Large intestine (tissue), 3 donors: ENCODE measurements around the gene RAD51C. TPM values are rescaled to one million over a fixed set of nuclear protein-coding genes. Genes with fewer than 3 reads are reported as not detected.
"Not testable (repeated sequence)": the region's sequence is repeated elsewhere in the genome, so short reads cannot be mapped to it uniquely, and the experiment has no call there.

ENCODE experiments used
- DNase-seq, 2 donors: peaks; one replicate each; pipeline versions ENCODE4 v3.0.0 to v3.0.0-alpha.2; 2013
- H3K27ac ChIP-seq: one replicate; pipeline ENCODE4 v1.5.1; 2013; ENCODE audit warnings: low read length
- H3K27me3 ChIP-seq: 2 replicates; pipeline ENCODE4 v1.6.1; 2013; ENCODE audit warnings: low read length; ENCODE audit not compliant: control insufficient read depth, insufficient read depth
- H3K36me3 ChIP-seq: 2 replicates; pipeline ENCODE4 v1.6.1; 2013; ENCODE audit warnings: low read length; ENCODE audit not compliant: control insufficient read depth, insufficient read depth
- H3K4me1 ChIP-seq: one replicate; pipeline ENCODE4 v1.6.1; 2013; ENCODE audit warnings: low read length; ENCODE audit not compliant: control insufficient read depth, insufficient read depth
- H3K4me3 ChIP-seq: one replicate; pipeline ENCODE4 v1.5.1; 2013; ENCODE audit warnings: low read length
- H3K9me3 ChIP-seq: one replicate; pipeline ENCODE4 v1.6.1; 2013; ENCODE audit warnings: mild to moderate bottlenecking, low read depth, low read length, moderate library complexity; ENCODE audit not compliant: control insufficient read depth
- WGBS: methylation state at CpG from one replicate; pipeline ENCODE4 v1.1.5; 2013; ENCODE audit warnings: low lambda C conversion rate; ENCODE audit not compliant: insufficient coverage; 5-methylcytosine and 5-hydroxymethylcytosine counted together
- polyA plus RNA-seq: library from polyadenylated mRNA; unstranded; fragments of 120-200 nt; gene quantifications from one replicate; pipeline ENCODE4 v1.2.1, GENCODE V29; 2013

The RAD51C gene
- polyA plus RNA-seq, 1 donor = 20.7 TPM

GRCh38 chr17:58758890-58759289 is 66.5 kb downstream of the RAD51C start:
- DNase-seq = no peak
- Histone ChIP-seq H3K4me1 (peaks cover 6% of the 10 kb centered on the region), H3K9me3 (peaks cover 4% of the 10 kb centered on the region), H3K27me3 (peaks cover 50% of the 10 kb centered on the region), H3K36me3 (no peaks in the 10 kb centered on the region), H3K27ac (no peak overlapping the region), H3K4me3 (no peak overlapping the region)
- WGBS = no CpG with 5 or more reads among the region's 8 CpGs

- Histone ChIP-seq H3K27ac (no peak overlapping the region), H3K36me3 (no peaks in the 10 kb centered on the region), H3K4me3 (no peak overlapping the region), H3K27me3 (peaks cover 50% of the 10 kb centered on the region), H3K4me1 (peaks cover 6% of the 10 kb centered on the region), H3K9me3 (peaks cover 4% of the 10 kb centered on the region)
- 90% methylated on average over 2 of the region's 2 CpGs for WGBS
- no peak for DNase-seq
Measured at GRCh38 chr17:58759522-58759921, 67.1 kb downstream of the RAD51C start.

- peaks cover 4% of the 10 kb centered on the region for H3K9me3 ChIP-seq
- H3K4me1 ChIP-seq = peaks cover 6% of the 10 kb centered on the region
- no peak overlapping the region for H3K27ac ChIP-seq
- no peaks in the 10 kb centered on the region for H3K36me3 ChIP-seq
- peaks cover 50% of the 10 kb centered on the region for H3K27me3 ChIP-seq
- WGBS = 66% methylated on average over 2 of the region's 2 CpGs
- no peak for DNase-seq
- H3K4me3 ChIP-seq = no peak overlapping the region
Measured at GRCh38 chr17:58760248-58760647, 67.8 kb downstream of the RAD51C start.

- DNase-seq = no peak
- Histone ChIP-seq H3K36me3 (no peaks in the 10 kb centered on the region), H3K9me3 (no peaks in the 10 kb centered on the region), H3K27ac (no peak overlapping the region), H3K4me1 (no peaks in the 10 kb centered on the region), H3K27me3 (peaks cover 23% of the 10 kb centered on the region), H3K4me3 (no peak overlapping the region)
- no CpG with 5 or more reads among the region's 1 CpG for whole genome bisulfite sequencing
Measured at GRCh38 chr17:58763263-58763662, 70.9 kb downstream of the RAD51C start.

GRCh38 chr17:58764373-58764772 is 72.0 kb downstream of the RAD51C start:
- no peak overlapping the region for H3K4me3 ChIP-seq
- H3K36me3 ChIP-seq = no peaks in the 10 kb centered on the region
- no peak for DNase-seq
- no peaks in the 10 kb centered on the region for H3K9me3 ChIP-seq
- no peaks in the 10 kb centered on the region for H3K4me1 ChIP-seq
- WGBS = no CpG with 5 or more reads among the region's 5 CpGs
- no peak overlapping the region for H3K27ac ChIP-seq
- peaks cover 16% of the 10 kb centered on the region for H3K27me3 ChIP-seq

GRCh38 chr17:58778482-58778881 is 86.1 kb downstream of the RAD51C start:
- DNase-seq, H3K4me1 ChIP-seq, H3K27ac ChIP-seq, H3K4me3 ChIP-seq, H3K36me3 ChIP-seq, H3K9me3 ChIP-seq, H3K27me3 ChIP-seq: not testable (repeated sequence)
- no CpG with 5 or more reads among the region's 5 CpGs for WGBS

- WGBS = no CpG with 5 or more reads among the region's 1 CpG
- no peak for DNase-seq
- no peaks in the 10 kb centered on the region for H3K36me3 ChIP-seq
- H3K4me1 ChIP-seq = no peaks in the 10 kb centered on the region
- H3K27ac ChIP-seq = no peak overlapping the region
- no peaks in the 10 kb centered on the region for H3K9me3 ChIP-seq
- H3K4me3 ChIP-seq = no peak overlapping the region
- H3K27me3 ChIP-seq = no peaks in the 10 kb centered on the region
Measured at GRCh38 chr17:58779446-58779845, 87.0 kb downstream of the RAD51C start.

GRCh38 chr17:58783380-58783779 is 91.0 kb downstream of the RAD51C start:
- H3K27ac ChIP-seq = no peak overlapping the region
- WGBS = 80% methylated on average over 1 of the region's 4 CpGs
- no peaks in the 10 kb centered on the region for H3K9me3 ChIP-seq
- DNase-seq = no peak
- no peak overlapping the region for H3K4me3 ChIP-seq
- no peaks in the 10 kb centered on the region for H3K27me3 ChIP-seq
- no peaks in the 10 kb centered on the region for H3K36me3 ChIP-seq
- H3K4me1 ChIP-seq = no peaks in the 10 kb centered on the region

GRCh38 chr17:58785097-58785496 is 92.7 kb downstream of the RAD51C start:
- Histone ChIP-seq H3K36me3 (no peaks in the 10 kb centered on the region), H3K4me1 (no peaks in the 10 kb centered on the region), H3K27ac (no peak overlapping the region), H3K4me3 (no peak overlapping the region), H3K9me3 (no peaks in the 10 kb centered on the region), H3K27me3 (no peaks in the 10 kb centered on the region)
- no peak for DNase-seq
- WGBS = no CpG with 5 or more reads among the region's 1 CpG

Other genes with a start within 250 kb of the RAD51C start
- 0.07 TPM for gene HSF5, start 204.2 kb upstream of the RAD51C start, polyA plus RNA-seq
- gene MTMR4, start 178.0 kb upstream of the RAD51C start, polyA plus RNA-seq = 70.3 TPM
- gene TEX14, start 557 bp upstream of the RAD51C start, polyA plus RNA-seq = 0.33 TPM
- 1.2 TPM for gene PPM1E, start 63.3 kb downstream of the RAD51C start, polyA plus RNA-seq